Medulla oblongata (tissue), 1 donor: Measurements from ENCODE around the gene SYT14.
A peak's percentile ranks its signal among the peaks of the same experiment; 100 is the strongest.
"Not testable (repeated sequence)": the region's sequence is repeated elsewhere in the genome, so short reads cannot be mapped to it uniquely, and the experiment has no call there.

Experiments
- DNase-seq: peaks from one replicate; pipeline ENCODE4 v3.0.0-alpha.2; 2015; ENCODE audit errors: extremely low spot score

SYT14 gene

GRCh38 chr1:210117198-210117597 is 179.2 kb downstream of the SYT14 start:
- DNase-seq, result no peak

- DNase-seq, result peak; percentile 9
Measured at GRCh38 chr1:210117681-210118170, 179.7 kb downstream of the SYT14 start.

GRCh38 chr1:210123383-210123782 is 185.4 kb downstream of the SYT14 start:
- no peak for DNase-seq

GRCh38 chr1:210123924-210124589 is 186.0 kb downstream of the SYT14 start:
- DNase-seq, result no peak

GRCh38 chr1:210124736-210125135 is 186.7 kb downstream of the SYT14 start:
- DNase-seq, result no peak

GRCh38 chr1:210125143-210125542 is 187.1 kb downstream of the SYT14 start:
- DNase-seq, result no peak

GRCh38 chr1:210129092-210129491 is 191.1 kb downstream of the SYT14 start:
- no peak for DNase-seq

- no peak for DNase-seq
Measured at GRCh38 chr1:210129759-210130158, 191.7 kb downstream of the SYT14 start.

- DNase-seq, result no peak
Measured at GRCh38 chr1:210132582-210132981, 194.6 kb downstream of the SYT14 start.

- DNase-seq, result peak; percentile 80
Measured at GRCh38 chr1:210143465-210144062, 205.5 kb downstream of the SYT14 start.

GRCh38 chr1:210144736-210145135 is 206.7 kb downstream of the SYT14 start:
- no peak for DNase-seq

GRCh38 chr1:210151052-210151672 is 213.1 kb downstream of the SYT14 start:
- DNase-seq, result no peak

- no peak for DNase-seq
Measured at GRCh38 chr1:210159211-210159610, 221.2 kb downstream of the SYT14 start.

- DNase-seq, result no peak
Measured at GRCh38 chr1:210170220-210170619, 232.2 kb downstream of the SYT14 start.

GRCh38 chr1:210174133-210174532 is 236.1 kb downstream of the SYT14 start:
- DNase-seq, result no peak

GRCh38 chr1:210185063-210185462 is 247.0 kb downstream of the SYT14 start:
- DNase-seq, result no peak

- DNase-seq, result not testable (repeated sequence)
Measured at GRCh38 chr1:210187849-210188606, 250.0 kb downstream of the SYT14 start.

- no peak for DNase-seq
Measured at GRCh38 chr1:210189426-210189825, 251.4 kb downstream of the SYT14 start.

- no peak for DNase-seq
Measured at GRCh38 chr1:210195635-210196160, 257.7 kb downstream of the SYT14 start.

- not testable (repeated sequence) for DNase-seq
Measured at GRCh38 chr1:210196266-210196665, 258.2 kb downstream of the SYT14 start.

- no peak for DNase-seq
Measured at GRCh38 chr1:210198840-210199239, 260.8 kb downstream of the SYT14 start.

GRCh38 chr1:210200124-210200736 is 262.2 kb downstream of the SYT14 start:
- DNase-seq, result no peak
